Adrenal gland (tissue), 12 donors: ENCODE results near the gene DNAH2. TPM values are rescaled to one million over a fixed set of nuclear protein-coding genes. Genes with fewer than 3 reads are reported as not detected.

Source experiments
- DNase-seq, 7 donors: peaks; one replicate each; pipeline ENCODE4 v3.0.0-alpha.2; 2019 to 2020
- H3K27ac ChIP-seq, 5 donors: fragments of 200-600 bp; sonication (generic) in 4 of 5; 1 replicate in 3 of 5; 2 replicates in 2 of 5; pipeline versions ENCODE4 v1.5.1 to v1.8.0; 2016 to 2020; ENCODE audit warnings: mild to moderate bottlenecking in 1 of 5
- H3K27me3 ChIP-seq: fragments of 200-600 bp; 2 replicates; pipeline ENCODE4 v1.8.0; 2021
- H3K36me3 ChIP-seq, 2 donors: fragments of 200-600 bp; replicated peaks in 1 of 2; 1 replicate in 1 of 2; 2 replicates in 1 of 2; pipeline versions ENCODE4 v1.5.1 to v1.8.0; 2018 to 2022
- H3K4me1 ChIP-seq, 2 donors: fragments of 200-600 bp; replicated peaks in 1 of 2; 1 replicate in 1 of 2; 2 replicates in 1 of 2; pipeline versions ENCODE4 v1.5.1 to v1.8.0; 2018 to 2021
- H3K4me3 ChIP-seq, 4 donors: fragments of 200-600 bp; sonication (generic) in 3 of 4; one replicate each; pipeline ENCODE4 v1.5.1; 2016 to 2018
- H3K9me3 ChIP-seq, 3 donors: fragments of 200-600 bp; sonication (generic) in 1 of 3; replicated peaks in 1 of 3; 1 replicate in 2 of 3; 2 replicates in 1 of 3; pipeline versions ENCODE4 v1.5.1 to v1.8.0; 2016 to 2021
- POLR2A ChIP-seq, 2 donors: fragments of 450-650 bp; IDR thresholded peaks; one replicate each; pipeline ENCODE4 v1.6.1; 2017; ENCODE audit warnings: antibody characterized with exemption in 2 of 2, mild to moderate bottlenecking in 2 of 2, moderate library complexity in 1 of 2
- WGBS, 4 donors: extraction: QIAGEN DNeasy Blood & Tissue Kit in 2 of 4; methylation state at CpG; one replicate each; pipeline versions ENCODE4 v1.1.5 to v1.1.7; 2013 to 2017; 5-methylcytosine and 5-hydroxymethylcytosine counted together
- intact Hi-C, 2 donors: fragments of 100-400 bp; cut with DNase I; formaldehyde crosslinking; loops; one replicate each; pipeline versions ENCODE4 v1.14.1 to v1.15.0; 2022 to 2023
- polyA plus RNA-seq, 3 donors: library from polyadenylated mRNA; stranded (reverse); fragments of 200-250 nt in 2 of 3; fragments of 350-450 nt in 1 of 3; fragmentation: Illumina TruSeq in 1 of 3; extraction: RNeasy Lipid Tissue Mini Kit (QIAGEN cat#74804) in 1 of 3; gene quantifications; one replicate each; pipeline ENCODE4 v1.2.3, GENCODE V29; 2013 to 2014
- total RNA-seq, 9 donors: library from RNA; depleted of rRNA in 4 of 9; stranded (reverse); fragments of >200 nt in 4 of 9; fragments of 120-200 nt in 1 of 9; fragmentation: NEBNext Ultra II Directional in 1 of 9; extraction: Animal tissue kit (Norgen Biotek cat#: 25700) in 1 of 9; gene quantifications; one replicate each; pipeline versions ENCODE4 v1.1.0 to v1.2.4, GENCODE V29; 2013 to 2023
- TF ChIP-seq, protein P1 (sequence below), 6 experiments: fragments of 450-650 bp in 4 of 6; fragments of 200-600 bp in 2 of 6; sonication (generic) in 1 of 6; IDR thresholded peaks; 1 replicate in 5 of 6; 2 replicates in 1 of 6; pipeline versions ENCODE4 v1.5.1 to v1.8.0; 2016 to 2021; ENCODE audit warnings: antibody characterized with exemption in 6 of 6, mild to moderate bottlenecking in 2 of 6, moderate library complexity in 1 of 6
- donor health status: healthy with polysubstance abuse.
- donor health status: Bipolar disorder and iron deficiency.
- donor health status: DM: yes; HTN: yes; CAD: no.
- donor health status: DM: no; HTN: no; CAD: no.
- donor health status: DM: no; HTN: no; CAD: no.
- donor health status: DM: yes; HTN: yes; CAD: no.

DNAH2 gene
- total and polyA plus RNA-seq, 12 donors: 0.02 to 0.26 (median 0.07) TPM

DNA sequence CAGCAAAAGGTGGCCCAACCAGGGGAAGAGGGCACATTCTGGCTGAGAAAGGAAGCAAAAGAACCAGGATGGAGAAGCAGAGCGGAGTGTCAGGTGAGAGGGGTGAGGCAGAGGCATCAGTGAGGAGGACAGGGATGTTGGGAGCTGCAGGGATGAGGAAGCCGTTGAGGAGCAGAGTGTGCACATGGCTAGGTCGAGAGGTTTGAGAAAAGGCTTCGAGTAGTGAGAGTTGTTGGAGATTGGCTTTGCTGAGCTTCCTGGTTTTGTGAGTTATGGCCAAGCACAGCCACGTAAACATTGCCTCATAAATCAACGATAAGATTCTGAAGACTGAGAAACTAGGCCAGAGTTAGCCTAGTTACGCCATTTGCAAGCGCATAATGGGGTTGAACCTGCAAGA, 26.9 kb downstream of the DNAH2 start:
- intact Hi-C loops: no loop called here
- TF ChIP-seq, protein P1, sequence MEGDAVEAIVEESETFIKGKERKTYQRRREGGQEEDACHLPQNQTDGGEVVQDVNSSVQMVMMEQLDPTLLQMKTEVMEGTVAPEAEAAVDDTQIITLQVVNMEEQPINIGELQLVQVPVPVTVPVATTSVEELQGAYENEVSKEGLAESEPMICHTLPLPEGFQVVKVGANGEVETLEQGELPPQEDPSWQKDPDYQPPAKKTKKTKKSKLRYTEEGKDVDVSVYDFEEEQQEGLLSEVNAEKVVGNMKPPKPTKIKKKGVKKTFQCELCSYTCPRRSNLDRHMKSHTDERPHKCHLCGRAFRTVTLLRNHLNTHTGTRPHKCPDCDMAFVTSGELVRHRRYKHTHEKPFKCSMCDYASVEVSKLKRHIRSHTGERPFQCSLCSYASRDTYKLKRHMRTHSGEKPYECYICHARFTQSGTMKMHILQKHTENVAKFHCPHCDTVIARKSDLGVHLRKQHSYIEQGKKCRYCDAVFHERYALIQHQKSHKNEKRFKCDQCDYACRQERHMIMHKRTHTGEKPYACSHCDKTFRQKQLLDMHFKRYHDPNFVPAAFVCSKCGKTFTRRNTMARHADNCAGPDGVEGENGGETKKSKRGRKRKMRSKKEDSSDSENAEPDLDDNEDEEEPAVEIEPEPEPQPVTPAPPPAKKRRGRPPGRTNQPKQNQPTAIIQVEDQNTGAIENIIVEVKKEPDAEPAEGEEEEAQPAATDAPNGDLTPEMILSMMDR (IDR thresholded peaks at IDR 0.05): no peak
- no peak for TF ChIP-seq POLR2A (IDR thresholded peaks at IDR 0.05)
- H3K27ac ChIP-seq: no peak overlapping the region

DNA sequence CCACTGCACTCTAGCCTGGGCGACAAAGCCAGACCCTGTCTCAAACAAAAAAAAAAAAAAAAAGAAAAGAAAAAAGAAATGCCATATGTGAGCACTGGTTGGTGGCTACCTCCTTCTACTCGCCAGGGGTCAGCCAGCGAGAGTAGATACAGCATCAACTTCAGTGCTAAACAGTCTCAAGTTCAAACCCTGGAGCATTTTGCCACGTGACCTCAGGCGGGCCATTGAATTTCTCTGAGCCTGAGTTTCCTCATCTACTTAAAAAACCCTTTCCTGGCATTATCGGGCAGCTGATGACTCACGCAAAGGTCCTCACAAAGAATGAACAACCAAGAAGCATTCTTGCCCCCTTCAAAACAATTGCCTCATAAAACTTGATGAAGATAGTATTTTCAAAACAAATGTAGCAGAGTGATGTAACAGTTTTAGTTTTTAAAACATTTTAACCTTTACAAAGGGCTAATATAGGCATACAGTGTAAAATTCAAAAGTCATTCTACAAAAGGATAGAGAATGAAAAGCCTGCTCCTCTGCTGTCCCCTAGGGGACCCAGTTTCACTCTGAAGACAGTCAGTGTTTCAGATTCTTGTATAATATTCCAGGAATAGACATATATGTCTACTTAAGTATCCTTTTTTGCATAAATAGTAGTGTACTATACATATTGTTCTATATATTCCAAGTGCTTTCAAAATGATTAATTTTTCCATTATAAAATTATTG, 28.4 kb downstream of the DNAH2 start:
- peak in 6 of 7 donors; percentile 43 to 72 (median 62) for DNase-seq
- no peak overlapping the region for H3K27ac ChIP-seq

More for the DNA sequence above, 26.9 kb downstream of the DNAH2 start:
- H3K4me3 ChIP-seq: no peak overlapping the region
- no peaks in the 10 kb centered on the region for H3K9me3 ChIP-seq
- H3K36me3 ChIP-seq: no peaks in the 10 kb centered on the region
- WGBS, 4 donors: 57 to 61% (median 58%) methylated on average over 8 of the region's 8 CpGs
- peaks cover 0 to 4% of the 10 kb centered on the region in 2 donors for H3K4me1 ChIP-seq
- H3K27me3 ChIP-seq: peaks cover 5% of the 10 kb centered on the region
- DNase-seq: peak in 1 of 7 donors; percentile 11

DNA sequence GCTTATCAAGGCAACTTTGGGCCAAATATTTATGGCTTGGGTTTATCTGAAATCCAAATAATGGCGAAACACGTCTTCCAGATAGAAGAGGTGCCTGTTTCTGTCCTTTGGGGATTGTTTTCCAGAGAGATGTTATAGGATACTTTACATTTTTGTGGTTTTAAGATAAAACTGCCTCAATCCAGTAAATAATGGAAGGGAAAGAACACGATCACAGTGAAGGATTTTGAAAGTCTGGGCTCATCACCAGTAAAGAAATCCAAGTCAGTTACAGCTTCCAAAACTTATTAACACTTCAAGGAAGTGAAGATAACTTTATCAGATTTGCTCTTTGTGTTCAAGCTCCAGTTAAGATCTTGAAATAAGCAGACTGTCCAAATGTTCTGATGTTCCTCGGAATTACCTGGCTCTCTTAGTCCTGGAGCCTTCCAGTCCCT, 30.1 kb downstream of the DNAH2 start:
- Histone ChIP-seq H3K27me3 (peaks cover 5% of the 10 kb centered on the region), H3K9me3 (no peaks in the 10 kb centered on the region), H3K4me3 (no peak overlapping the region), H3K27ac (no peak overlapping the region), H3K4me1 (peaks cover 0 to 4% of the 10 kb centered on the region in 2 donors), H3K36me3 (no peaks in the 10 kb centered on the region)
- WGBS, 4 donors: 48 to 54% (median 50%) methylated on average over 4 of the region's 4 CpGs
- intact Hi-C loops: loop anchor here in 1 of 2 donors (5.0 kb wide), 1 partner anchor 240 kb away; no protein-coding TSS in a partner anchor
- no peak for TF ChIP-seq POLR2A (IDR thresholded peaks at IDR 0.05)
- TF ChIP-seq, protein P1 (IDR thresholded peaks at IDR 0.05): no peak
- no peak for DNase-seq

More for the DNA sequence above, 28.4 kb downstream of the DNAH2 start:
- Histone ChIP-seq H3K4me3 (no peak overlapping the region), H3K36me3 (no peaks in the 10 kb centered on the region), H3K9me3 (no peaks in the 10 kb centered on the region), H3K27me3 (peaks cover 5% of the 10 kb centered on the region), H3K4me1 (peaks cover 0 to 4% of the 10 kb centered on the region in 2 donors)
- intact Hi-C loops: loop anchor here in 1 of 2 donors (5.0 kb wide), 1 partner anchor 241 kb away; no protein-coding TSS in a partner anchor
- TF ChIP-seq POLR2A (IDR thresholded peaks at IDR 0.05): no peak
- 45 to 60% (median 51%) methylated on average over 7 of the region's 7 CpGs for WGBS, 4 donors

DNA sequence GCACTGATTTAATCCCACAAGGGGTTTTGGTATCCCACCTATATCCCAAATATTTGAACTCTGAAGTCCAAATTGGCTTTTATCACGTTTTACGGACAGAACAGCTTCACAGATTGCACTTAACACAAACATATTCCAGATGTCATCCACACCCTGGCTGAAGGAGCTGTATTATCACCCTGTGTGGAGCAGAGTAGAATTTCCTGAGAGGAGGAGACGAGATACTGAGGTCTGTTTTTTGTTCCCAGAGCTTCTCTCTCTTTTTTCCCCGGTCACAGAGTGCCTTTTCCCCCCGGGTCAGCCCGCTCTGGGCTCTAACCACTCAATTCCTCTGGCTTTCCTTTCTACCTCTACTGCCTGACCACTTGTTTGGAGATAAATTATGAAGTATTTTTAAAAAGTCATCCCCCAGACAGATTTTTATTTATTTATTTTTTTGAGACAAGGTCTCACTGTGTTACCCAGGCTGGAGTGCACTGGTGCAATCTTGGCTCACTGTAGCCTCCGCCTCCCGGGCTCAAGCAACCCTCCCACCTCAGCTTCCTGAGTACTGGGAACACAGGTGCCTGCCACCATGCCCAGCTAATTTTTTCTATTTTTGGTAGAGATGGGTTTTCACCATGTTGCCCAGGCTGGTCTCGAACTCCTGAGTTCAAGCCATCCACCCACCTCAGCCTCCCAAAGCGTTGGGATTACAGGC, 30.7 kb downstream of the DNAH2 start:
- peaks cover 0 to 4% of the 10 kb centered on the region in 2 donors for H3K4me1 ChIP-seq
- H3K4me3 ChIP-seq: no peak overlapping the region
- intact Hi-C loops: loop anchor here in 1 of 2 donors (5.0 kb wide), 1 partner anchor 239 kb away; no protein-coding TSS in a partner anchor
- no peaks in the 10 kb centered on the region for H3K27me3 ChIP-seq
- H3K9me3 ChIP-seq: no peaks in the 10 kb centered on the region
- no peak overlapping the region for H3K27ac ChIP-seq
- DNase-seq: no peak
- WGBS, 4 donors: 67 to 73% (median 70%) methylated on average over 10 of the region's 10 CpGs
- no peaks in the 10 kb centered on the region for H3K36me3 ChIP-seq
- no peak for TF ChIP-seq POLR2A (IDR thresholded peaks at IDR 0.05)
- TF ChIP-seq, protein P1 (IDR thresholded peaks at IDR 0.05): no peak
